Cerebellar nuclear complex (tissue), 1 donor: ENCODE measurements around the gene CCDC32.

ENCODE experiments used
- DNase-seq, 2 experiments: peaks; one replicate each; lab custom pipeline; 2025; lab: John Stamatoyannopoulos, UW

Gene CCDC32

GRCh38 chr15:40511472-40512133 is 53.2 kb downstream of the CCDC32 start:
- no peak for DNase-seq

GRCh38 chr15:40511093-40511471 is 53.8 kb downstream of the CCDC32 start:
- DNase-seq, result no peak

- no peak for DNase-seq
These were observed 54.6 kb downstream of the CCDC32 start for GRCh38 chr15:40510201-40510600.

GRCh38 chr15:40508216-40508615 is 56.6 kb downstream of the CCDC32 start:
- no peak for DNase-seq

GRCh38 chr15:40506964-40507571 is 57.8 kb downstream of the CCDC32 start:
- DNase-seq, result no peak
